Activated CD8-positive, alpha-beta memory T cell treated with anti-CD3 and anti-CD28 coated beads, Interleukin-2, amount 50 U/mL, for 24 hours (primary cell): ENCODE data around the gene PRSS2.

ENCODE experiments used
- DNase-seq: peaks from one replicate; pipeline ENCODE4 v3.0.0-alpha.2; 2020; ENCODE audit errors: extremely low read depth

PRSS2 gene

DNA sequence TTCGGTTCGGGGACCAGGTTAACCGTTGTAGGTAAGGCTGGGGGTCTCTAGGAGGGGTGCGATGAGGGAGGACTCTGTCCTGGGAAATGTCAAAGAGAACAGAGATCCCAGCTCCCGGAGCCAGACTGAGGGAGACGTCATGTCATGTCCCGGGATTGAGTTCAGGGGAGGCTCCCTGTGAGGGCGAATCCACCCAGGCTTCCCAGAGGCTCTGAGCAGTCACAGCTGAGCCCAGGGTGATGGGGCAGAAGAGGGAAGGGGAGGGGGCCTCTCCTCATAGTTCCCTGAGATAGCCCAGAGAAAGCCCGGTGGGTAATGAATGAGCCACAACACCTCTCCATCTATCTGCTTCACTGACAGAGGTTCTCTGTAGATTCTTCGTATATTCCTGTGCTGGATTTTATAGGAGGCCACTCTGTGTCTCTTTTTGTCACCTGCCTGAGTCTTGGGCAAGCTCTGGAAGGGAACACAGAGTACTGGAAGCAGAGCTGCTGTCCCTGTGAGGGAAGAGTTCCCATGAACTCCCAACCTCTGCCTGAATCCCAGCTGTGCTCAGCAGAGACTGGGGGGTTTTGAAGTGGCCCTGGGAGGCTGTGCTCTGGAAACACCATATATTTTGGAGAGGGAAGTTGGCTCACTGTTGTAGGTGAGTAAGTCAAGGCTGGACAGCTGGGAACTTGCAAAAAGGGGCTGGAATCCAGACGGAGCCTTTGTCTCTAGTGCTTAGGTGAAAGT, 16.4 kb downstream of the PRSS2 start:
- no peak for DNase-seq

DNA sequence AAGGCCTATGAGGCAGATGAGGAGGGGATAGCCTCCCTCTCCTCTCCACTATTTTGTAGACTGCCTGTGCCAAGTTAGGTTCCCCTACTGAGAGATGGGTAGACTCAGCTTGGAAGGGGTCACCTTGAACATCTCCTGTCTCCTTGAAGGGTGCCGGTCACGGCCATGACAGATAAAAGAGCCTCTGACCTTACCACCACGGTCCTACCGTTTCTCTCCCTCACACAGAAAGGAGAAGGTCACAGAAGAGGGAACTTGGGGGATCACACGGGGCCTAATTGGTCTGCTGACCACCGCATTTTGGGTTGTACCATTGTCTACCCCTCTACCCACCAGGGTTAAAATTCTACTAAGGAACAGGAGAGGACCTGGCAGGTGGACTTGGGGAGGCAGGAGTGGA, 17.0 kb downstream of the PRSS2 start:
- no peak for DNase-seq

DNA sequence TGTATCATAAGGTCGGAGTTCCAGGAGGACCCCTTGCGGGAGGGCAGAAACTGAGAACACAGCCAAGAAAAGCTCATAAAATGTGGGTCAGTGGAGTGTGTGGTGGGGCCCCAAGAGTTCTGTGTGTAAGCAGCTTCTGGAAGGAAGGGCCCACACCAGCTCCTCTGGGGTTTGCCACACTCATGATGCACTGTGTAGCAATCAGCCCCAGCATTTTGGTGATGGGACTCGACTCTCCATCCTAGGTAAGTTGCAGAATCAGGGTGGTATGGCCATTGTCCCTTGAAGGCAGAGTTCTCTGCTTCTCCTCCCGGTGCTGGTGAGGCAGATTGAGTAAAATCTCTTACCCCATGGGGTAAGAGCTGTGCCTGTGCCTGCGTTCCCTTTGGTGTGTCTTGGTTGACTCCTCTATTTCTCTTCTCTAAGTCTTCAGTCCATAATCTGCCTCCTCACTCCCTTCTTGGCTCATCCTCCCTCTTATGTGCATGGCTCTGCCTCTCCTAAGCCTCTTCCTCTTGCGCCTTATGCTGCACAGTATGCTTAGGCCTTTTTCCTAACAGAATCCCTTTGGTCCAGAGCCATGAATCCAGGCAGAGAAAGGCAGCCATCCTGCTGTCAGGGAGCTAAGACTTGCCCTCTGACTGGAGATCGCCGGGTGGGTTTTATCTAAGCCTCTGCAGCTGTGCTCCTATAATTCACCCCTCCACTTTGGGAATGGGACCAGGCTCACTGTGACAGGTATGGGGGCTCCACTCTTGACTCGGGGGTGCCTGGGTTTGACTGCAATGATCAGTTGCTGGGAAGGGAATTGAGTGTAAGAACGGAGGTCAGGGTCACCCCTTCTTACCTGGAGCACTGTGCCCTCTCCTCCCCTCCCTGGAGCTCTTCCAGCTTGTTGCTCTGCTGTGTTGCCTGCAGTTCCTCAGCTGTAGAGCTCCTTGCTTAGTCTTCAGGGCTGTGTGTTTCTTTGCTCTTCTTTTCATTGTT, 17.8 kb downstream of the PRSS2 start:
- no peak for DNase-seq

DNA sequence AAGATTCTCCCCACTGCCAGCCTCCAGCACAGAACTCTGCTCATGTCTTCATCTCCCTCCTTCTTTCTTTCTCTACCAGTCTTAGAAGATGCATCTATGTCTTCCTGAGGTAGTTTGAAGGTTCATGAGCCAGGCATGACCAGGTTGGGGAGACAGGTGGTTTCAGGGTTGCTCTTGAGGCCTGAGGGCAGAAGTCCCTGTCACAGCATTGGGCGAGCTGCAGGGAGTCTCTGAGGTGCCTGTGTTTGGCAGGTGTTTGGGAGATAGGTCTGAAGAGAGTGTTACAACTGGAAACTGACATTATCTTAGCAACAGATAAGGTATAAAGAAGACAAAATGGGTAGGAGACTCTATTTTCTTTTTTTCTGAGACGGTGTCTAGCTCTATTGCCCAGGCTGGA, 18.7 kb downstream of the PRSS2 start:
- no peak for DNase-seq

DNA sequence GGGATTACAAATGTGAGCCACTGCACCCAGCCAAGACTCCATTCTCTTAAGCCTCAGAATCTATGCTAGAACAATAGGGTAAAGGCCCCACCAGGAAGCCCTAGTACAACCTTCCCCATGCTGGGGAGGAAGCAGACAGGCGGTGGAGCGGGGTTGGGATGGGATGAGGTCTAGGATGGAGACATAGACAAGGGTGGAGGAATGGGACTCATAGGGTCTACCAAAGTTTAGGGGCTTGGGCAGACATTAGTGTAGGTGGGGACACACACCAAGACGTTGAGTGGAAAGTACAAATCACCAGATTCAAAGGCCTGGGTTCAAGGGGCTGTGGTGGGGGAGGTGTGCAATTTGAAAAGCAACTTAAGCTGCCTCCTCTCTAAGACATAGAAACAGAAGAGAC, 19.3 kb downstream of the PRSS2 start:
- no peak for DNase-seq

DNA sequence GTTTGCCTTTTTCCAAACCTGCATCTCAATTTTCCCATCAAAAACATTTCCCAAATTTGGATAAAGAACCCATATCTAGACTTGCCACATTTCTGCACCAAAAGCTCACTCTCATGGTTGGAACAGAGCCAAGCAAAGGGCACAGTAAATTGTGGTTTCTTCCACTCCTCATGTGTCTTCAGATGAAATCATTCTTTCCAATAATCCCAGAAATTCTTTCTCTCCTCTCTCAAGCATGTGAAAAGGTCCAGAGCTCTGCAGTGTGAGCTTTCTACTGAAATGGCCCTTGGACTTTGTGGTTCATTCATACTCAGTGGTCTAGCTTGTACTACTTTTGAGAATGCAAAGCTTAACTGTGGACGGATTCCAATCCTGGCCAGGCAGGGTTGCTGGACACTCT, 19.8 kb downstream of the PRSS2 start:
- no peak for DNase-seq

DNA sequence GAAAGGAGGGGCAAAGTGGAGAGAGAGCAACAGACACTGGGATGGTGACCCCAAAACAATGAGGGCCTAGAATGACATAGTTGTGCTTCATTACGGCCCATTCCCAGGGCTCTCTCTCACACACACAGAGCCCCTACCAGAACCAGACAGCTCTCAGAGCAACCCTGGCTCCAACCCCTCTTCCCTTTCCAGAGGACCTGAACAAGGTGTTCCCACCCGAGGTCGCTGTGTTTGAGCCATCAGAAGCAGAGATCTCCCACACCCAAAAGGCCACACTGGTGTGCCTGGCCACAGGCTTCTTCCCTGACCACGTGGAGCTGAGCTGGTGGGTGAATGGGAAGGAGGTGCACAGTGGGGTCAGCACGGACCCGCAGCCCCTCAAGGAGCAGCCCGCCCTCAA, 20.7 kb downstream of the PRSS2 start:
- DNase-seq = no peak

DNA sequence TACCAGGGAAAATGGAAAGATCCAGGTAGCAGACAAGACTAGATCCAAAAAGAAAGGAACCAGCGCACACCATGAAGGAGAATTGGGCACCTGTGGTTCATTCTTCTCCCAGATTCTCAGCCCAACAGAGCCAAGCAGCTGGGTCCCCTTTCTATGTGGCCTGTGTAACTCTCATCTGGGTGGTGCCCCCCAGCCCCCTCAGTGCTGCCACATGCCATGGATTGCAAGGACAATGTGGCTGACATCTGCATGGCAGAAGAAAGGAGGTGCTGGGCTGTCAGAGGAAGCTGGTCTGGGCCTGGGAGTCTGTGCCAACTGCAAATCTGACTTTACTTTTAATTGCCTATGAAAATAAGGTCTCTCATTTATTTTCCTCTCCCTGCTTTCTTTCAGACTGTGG, 21.4 kb downstream of the PRSS2 start:
- no peak for DNase-seq

DNA sequence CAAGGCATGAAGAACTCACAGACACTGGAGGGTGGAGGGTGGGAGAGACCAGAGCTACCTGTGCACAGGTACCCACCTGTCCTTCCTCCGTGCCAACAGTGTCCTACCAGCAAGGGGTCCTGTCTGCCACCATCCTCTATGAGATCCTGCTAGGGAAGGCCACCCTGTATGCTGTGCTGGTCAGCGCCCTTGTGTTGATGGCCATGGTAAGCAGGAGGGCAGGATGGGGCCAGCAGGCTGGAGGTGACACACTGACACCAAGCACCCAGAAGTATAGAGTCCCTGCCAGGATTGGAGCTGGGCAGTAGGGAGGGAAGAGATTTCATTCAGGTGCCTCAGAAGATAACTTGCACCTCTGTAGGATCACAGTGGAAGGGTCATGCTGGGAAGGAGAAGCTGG, 21.8 kb downstream of the PRSS2 start:
- no peak for DNase-seq

DNA sequence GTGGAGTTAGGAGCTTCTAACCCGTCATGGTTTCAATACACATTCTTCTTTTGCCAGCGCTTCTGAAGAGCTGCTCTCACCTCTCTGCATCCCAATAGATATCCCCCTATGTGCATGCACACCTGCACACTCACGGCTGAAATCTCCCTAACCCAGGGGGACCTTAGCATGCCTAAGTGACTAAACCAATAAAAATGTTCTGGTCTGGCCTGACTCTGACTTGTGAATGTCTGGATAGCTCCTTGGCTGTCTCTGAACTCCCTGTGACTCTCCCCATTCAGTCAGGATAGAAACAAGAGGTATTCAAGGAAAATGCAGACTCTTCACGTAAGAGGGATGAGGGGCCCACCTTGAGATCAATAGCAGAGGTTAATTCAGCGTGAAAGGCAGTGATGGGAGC, 22.4 kb downstream of the PRSS2 start:
- no peak for DNase-seq

DNA sequence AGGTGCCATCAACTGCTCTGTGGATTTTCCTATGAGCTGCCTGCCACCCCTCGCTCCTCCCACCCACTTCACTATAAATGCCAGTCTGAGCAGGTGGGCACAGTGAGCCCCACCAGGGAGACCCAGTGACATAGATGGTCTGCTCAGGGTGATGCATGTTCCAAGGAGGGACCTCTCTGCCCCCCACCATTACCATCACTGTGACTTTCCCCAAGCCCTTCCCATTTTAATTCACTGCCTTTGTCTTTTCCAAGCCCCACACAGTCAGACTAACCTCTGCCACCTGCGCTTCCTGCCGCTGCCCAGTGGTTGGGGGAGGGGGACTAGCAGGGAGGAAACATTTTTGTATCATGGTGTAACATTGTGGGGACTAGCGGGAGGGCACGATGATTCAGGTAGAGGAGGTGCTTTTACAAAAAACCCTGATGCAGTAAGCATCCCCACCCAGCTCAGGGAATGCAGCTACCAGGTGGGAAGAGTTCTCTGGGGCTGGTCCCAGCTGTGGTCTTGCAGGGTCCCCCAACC, 24.6 kb downstream of the PRSS2 start:
- no peak for DNase-seq

DNA sequence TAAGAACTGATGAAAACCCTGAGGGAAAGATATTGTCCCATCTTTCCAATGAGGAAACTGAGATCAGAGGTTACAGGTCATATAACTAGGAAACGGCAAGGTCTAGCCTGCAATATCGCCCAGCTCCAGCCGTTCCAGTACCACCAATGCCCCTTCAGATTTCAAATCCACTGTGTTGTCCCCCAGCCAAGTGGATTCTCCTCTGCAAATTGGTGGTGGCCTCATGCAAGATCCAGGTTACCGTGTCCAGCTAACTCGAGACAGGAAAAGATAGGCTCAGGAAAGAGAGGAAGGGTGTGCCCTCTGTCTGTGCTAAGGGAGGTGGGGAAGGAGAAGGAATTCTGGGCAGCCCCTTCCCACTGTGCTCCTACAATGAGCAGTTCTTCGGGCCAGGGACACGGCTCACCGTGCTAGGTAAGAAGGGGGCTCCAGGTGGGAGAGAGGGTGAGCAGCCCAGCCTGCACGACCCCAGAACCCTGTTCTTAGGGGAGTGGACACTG, 25.3 kb downstream of the PRSS2 start:
- DNase-seq = no peak

DNA sequence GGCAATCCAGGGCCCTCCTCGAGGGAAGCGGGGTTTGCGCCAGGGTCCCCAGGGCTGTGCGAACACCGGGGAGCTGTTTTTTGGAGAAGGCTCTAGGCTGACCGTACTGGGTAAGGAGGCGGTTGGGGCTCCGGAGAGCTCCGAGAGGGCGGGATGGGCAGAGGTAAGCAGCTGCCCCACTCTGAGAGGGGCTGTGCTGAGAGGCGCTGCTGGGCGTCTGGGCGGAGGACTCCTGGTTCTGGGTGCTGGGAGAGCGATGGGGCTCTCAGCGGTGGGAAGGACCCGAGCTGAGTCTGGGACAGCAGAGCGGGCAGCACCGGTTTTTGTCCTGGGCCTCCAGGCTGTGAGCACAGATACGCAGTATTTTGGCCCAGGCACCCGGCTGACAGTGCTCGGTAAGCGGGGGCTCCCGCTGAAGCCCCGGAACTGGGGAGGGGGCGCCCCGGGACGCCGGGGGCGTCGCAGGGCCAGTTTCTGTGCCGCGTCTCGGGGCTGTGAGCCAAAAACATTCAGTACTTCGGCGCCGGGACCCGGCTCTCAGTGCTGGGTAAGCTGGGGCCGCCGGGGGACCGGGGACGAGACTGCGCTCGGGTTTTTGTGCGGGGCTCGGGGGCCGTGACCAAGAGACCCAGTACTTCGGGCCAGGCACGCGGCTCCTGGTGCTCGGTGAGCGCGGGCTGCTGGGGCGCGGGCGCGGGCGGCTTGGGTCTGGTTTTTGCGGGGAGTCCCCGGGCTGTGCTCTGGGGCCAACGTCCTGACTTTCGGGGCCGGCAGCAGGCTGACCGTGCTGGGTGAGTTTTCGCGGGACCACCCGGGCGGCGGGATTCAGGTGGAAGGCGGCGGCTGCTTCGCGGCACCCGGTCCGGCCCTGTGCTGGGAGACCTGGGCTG, 26.0 kb downstream of the PRSS2 start:
- no peak for DNase-seq

DNA sequence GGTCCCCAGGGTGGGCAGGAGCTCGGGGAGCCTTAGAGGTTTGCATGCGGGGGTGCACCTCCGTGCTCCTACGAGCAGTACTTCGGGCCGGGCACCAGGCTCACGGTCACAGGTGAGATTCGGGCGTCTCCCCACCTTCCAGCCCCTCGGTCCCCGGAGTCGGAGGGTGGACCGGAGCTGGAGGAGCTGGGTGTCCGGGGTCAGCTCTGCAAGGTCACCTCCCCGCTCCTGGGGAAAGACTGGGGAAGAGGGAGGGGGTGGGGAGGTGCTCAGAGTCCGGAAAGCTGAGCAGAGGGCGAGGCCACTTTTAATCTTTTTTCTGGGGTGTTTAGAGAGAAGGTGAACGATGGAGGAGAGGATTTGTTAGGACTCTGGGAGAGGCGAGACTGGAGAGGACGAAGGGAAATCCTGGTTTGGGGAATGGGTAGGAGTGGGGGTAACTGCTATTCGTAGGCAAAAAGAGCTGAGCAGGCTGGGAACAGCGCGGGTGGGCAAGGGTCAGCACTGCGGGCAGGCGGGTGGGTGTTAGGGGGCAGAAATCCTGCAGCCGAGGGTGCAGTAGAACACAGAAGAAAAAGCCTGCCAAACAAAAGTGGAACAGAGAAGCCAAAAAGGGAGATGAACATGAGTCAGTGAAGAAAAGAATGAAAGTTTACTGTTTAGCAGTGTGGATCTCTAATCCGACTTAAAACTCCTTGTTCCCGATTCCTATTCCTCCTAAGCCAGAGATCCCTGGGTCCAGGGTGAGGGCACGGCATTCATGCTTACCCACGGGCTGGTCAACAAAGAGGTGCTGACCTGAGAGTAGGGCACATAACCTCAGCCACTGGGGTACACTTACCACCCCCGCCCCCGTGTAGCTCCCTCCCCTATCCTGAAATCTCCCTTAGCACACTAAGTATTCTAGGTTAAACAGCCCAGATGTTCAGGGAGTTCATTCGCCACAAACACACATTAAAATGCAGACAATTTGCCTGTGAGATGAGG, 26.9 kb downstream of the PRSS2 start:
- DNase-seq = no peak

DNA sequence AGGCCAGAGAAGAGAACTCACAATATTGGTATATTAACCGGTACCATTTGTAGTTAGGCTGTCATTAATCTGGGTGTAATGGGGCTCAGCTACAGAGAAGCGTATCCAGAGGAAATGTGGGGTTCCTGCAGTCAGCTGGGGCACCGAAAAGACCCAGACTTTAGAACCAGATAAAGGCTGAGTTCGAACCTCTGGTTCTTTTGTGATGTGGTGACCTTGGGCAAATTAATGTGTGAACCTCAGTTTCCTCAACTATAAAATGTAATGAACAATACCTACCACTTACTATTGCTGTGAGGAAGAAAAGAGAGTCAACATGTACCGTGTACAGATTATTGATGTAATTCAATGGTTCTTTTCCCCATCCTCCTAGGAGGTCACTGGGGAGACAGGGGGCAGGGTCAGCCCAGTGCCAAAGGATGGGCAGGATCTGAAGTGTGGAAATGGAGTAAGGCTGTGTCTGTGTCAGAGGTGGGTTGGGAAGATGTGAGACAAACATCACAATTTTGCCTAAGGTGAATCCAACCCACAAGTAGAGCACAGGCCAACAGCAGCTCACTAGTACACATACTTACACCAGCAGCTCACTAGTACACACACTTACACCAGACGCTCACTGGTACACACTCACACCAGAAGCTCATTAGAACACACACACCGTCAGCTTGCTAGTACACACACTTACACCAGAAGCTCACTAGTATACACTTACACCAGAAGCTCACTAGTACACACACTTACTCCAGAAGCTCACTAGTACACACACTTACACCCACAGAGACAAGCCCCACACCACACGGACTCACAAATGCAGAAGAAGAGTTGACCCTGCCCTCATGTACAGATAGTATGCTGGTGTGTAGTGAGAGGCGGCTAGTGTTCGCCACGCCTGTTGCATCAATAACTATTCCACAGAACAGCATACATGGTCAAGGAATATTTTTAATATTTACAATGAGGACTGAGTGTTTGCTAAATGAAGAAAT, 28.0 kb downstream of the PRSS2 start:
- no peak for DNase-seq

DNA sequence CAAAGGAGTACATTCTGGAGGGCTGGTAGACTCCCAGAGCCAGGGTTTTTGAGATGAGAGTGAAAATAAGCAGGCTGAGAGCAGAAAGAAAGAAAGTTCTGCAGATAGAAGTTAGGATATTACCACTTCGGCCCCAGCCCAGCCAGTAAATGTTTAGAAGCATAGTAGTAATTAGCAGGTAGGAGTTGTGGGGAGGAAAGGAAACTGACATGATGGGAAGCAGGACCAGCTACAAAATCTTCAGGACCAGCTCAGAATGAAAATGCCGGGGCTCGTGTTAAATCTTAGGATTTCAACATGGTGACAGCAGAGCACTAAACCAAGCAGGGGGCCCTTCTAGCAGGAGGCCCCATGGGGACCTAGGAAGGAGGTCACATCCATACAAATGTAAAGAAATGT, 28.7 kb downstream of the PRSS2 start:
- no peak for DNase-seq

DNA sequence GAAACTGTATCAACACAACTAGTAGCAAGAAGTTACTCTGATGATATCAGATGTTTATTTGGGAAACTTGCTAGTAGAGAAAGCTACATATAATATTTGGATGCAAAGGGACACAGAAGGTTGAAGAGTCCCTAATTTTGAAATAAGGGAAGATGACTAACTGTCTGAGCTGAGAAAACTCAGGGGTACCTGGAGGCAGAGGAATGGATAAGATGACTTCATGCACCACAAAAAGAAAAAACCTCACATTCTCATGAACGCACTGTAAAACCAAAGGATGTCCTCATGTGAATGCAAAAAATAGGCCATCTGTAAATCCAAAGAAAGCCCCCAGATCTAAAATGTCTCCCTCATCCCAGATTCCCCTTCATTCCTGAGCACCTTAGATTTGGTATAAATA, 29.3 kb downstream of the PRSS2 start:
- no peak for DNase-seq

DNA sequence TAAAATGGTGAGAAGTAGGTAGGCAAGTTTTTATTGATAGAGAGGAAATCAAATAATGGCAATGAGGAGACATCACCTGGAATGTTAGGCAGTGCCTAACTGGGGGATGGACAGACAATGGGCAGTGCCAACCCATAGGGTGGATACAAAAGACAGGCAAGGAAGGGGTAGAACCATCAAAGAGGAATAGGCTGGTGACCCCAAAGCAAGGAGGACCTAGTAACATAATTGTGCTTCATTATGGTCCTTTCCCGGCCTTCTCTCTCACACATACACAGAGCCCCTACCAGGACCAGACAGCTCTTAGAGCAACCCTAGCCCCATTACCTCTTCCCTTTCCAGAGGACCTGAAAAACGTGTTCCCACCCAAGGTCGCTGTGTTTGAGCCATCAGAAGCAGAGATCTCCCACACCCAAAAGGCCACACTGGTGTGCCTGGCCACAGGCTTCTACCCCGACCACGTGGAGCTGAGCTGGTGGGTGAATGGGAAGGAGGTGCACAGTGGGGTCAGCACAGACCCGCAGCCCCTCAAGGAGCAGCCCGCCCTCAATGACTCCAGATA, 30.0 kb downstream of the PRSS2 start:
- DNase-seq = no peak
